ENCODE measurements around the gene TNFAIP8L2. TPM values are rescaled to one million over a fixed set of nuclear protein-coding genes. Genes with fewer than 3 reads are reported as not detected.

The TNFAIP8L2 gene
- total and polyA plus RNA-seq, 12 donors, result 1.4 to 19.9 (median 7.3) TPM

DNA sequence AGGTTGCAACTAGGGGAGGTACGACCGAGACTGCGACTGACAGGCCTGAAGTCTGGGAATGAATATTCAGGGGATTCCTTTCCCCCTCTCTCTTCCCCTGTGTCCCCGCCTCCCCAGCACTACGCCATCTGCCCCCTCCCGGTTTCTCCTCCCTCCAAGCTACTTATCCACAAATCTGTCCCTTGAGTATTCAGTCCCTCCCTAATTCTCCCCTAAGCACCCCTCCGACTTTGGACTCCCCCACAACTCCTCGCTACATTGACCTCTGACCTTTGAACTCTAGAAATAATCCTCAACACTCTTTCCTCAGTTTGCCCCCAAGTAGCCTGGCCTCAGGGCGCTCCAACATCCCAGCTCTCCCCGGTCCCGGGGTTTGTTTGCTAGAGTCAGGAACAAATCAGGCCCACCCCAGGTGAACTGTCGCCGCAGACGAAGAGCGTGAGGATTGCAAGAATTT, 8.9 kb downstream of the TNFAIP8L2 start:
- intact Hi-C loops (cut with DNase I), result no loop called here
- DNase-seq, result peak; percentile 49 to 80 (median 57)

DNA sequence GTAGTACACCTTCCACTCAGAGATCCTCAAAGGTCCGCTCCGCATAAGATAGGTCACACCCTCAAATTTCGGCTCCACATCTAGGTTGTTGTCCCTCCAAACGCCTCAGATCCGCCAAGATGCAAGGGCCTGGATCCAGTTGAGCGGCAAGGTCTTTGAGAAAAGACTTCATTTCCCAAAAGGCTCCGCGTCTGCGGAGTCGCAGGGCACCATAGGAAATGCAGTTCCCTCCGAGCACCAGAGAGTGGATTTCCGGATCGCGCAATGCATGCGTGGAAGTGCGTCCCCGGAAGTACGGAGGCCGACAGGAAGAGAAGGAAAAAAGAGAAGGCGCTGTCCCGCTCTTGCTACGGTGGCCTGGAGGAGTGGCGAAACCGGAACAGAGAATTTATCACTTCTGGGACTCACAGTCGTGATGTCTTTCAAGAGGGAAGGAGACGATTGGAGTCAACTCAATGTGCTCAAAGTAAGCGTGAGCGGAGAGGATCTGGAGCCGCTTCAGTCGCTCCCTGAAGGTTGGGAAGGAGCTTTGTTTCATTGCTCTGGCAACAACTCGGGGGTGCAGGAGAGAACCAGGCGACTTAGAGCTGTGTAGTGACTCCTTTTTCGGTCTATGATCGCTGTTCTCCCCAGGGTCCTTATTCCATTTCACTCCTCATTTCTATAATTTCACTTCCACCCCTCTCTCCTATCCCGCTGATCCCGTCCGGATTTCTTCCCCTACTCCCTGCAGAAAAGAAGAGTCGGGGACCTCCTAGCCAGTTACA, 9.5 kb downstream of the TNFAIP8L2 start, which contains the start of the genes LYSMD1 and SCNM1:
LYSMD1 (minus strand) TSS at position 165 of the 767 bp plus-strand sequence. CDS start 644 bp downstream, outside the sequence.
SCNM1 (plus strand) TSS at position 407 of the 767 bp plus-strand sequence; CDS start at position 416, 9 bp downstream.
- intact Hi-C loops (cut with DNase I), result no loop called here
- H3K27ac ChIP-seq, result peak within 1 kb of the TSS; percentile 58 to 89 (median 65)
- peaks cover 0 to 46% of the 10 kb centered on the region in 2 donors for H3K36me3 ChIP-seq (replicated peaks in 1 of 2)
- H3K9me3 ChIP-seq (replicated peaks in 1 of 3), result no peaks in the 10 kb centered on the region
- TF ChIP-seq, protein P1, sequence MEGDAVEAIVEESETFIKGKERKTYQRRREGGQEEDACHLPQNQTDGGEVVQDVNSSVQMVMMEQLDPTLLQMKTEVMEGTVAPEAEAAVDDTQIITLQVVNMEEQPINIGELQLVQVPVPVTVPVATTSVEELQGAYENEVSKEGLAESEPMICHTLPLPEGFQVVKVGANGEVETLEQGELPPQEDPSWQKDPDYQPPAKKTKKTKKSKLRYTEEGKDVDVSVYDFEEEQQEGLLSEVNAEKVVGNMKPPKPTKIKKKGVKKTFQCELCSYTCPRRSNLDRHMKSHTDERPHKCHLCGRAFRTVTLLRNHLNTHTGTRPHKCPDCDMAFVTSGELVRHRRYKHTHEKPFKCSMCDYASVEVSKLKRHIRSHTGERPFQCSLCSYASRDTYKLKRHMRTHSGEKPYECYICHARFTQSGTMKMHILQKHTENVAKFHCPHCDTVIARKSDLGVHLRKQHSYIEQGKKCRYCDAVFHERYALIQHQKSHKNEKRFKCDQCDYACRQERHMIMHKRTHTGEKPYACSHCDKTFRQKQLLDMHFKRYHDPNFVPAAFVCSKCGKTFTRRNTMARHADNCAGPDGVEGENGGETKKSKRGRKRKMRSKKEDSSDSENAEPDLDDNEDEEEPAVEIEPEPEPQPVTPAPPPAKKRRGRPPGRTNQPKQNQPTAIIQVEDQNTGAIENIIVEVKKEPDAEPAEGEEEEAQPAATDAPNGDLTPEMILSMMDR (IDR thresholded peaks at IDR 0.05), result peak in 5 of 6 experiments; percentile 14 to 45 (median 36)
- TF ChIP-seq POLR2A (IDR thresholded peaks at IDR 0.05), result peak in 1 of 2 donors; percentile 43
- peak; percentile 97 to 99 (median 98) for DNase-seq
- H3K4me3 ChIP-seq, result peak within 1 kb of the TSS; percentile 43 to 75 (median 69)
- WGBS, 4 donors, result 0 to 1% (median 0%) methylated on average over 32 to 38 of the region's 38 CpGs
- H3K4me1 ChIP-seq (replicated peaks in 1 of 2), result peaks cover 14 to 22% of the 10 kb centered on the region in 2 donors
- H3K27me3 ChIP-seq, result no peaks in the 10 kb centered on the region

More for the DNA sequence above, 8.9 kb downstream of the TNFAIP8L2 start:
- Histone ChIP-seq H3K27me3 (no peaks in the 10 kb centered on the region), H3K36me3 (replicated peaks in 1 of 2) (peaks cover 0 to 48% of the 10 kb centered on the region in 2 donors), H3K4me1 (replicated peaks in 1 of 2) (peaks cover 14 to 22% of the 10 kb centered on the region in 2 donors), H3K27ac (peak overlapping the region; percentile 58 to 89 (median 65)), H3K4me3 (peak overlapping the region; percentile 36 to 75 (median 56)), H3K9me3 (replicated peaks in 1 of 3) (no peaks in the 10 kb centered on the region)
- TF ChIP-seq, protein P1 (IDR thresholded peaks at IDR 0.05), result no peak
- no peak for TF ChIP-seq POLR2A (IDR thresholded peaks at IDR 0.05)
- 1 to 9% (median 7%) methylated on average over 9 to 15 of the region's 15 CpGs for WGBS, 4 donors

GRCh38 chr1:151166505-151166956, 10.1 kb downstream of the TNFAIP8L2 start:
- peak overlapping the region; percentile 20 to 75 (median 69) for H3K4me3 ChIP-seq
- H3K27me3 ChIP-seq, result no peaks in the 10 kb centered on the region
- H3K4me1 ChIP-seq (replicated peaks in 1 of 2), result peaks cover 14 to 22% of the 10 kb centered on the region in 2 donors
- peak in 2 of 7 donors; percentile 29 to 40 for DNase-seq
- H3K27ac ChIP-seq, result peak overlapping the region in 4 of 5 donors; percentile 45 to 83 (median 74)
- WGBS, 4 donors, result 2 to 5% (median 4%) methylated on average over 15 of the region's 15 CpGs
- intact Hi-C loops (cut with DNase I), result no loop called here
- no peak for TF ChIP-seq POLR2A (IDR thresholded peaks at IDR 0.05)
- TF ChIP-seq, protein P1 (IDR thresholded peaks at IDR 0.05), result no peak
- no peaks in the 10 kb centered on the region for H3K9me3 ChIP-seq (replicated peaks in 1 of 3)
- peaks cover 0 to 46% of the 10 kb centered on the region in 2 donors for H3K36me3 ChIP-seq (replicated peaks in 1 of 2)

DNA sequence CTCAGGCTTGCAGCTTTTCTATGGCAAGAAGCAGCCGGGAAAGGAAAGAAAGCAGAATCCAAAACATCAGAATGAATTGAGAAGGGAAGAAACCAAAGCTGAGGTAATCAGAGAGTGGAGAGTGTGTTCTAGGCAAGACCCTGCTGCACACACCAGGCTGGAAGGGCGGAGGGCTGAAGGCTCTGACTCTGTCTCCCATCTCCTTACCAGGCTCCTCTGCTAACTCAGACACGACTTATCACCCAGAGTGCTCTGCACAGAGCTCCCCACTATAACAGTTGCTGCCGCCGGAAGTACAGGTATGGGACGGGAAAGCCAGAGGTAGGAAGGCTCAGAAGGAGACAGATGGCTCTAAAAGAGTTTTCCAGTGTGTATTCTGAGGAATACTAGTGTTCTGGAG, 10.7 kb downstream of the TNFAIP8L2 start:
- intact Hi-C loops (cut with DNase I), result no loop called here
- H3K36me3 ChIP-seq (replicated peaks in 1 of 2), result peaks cover 0 to 40% of the 10 kb centered on the region in 2 donors
- no peaks in the 10 kb centered on the region for H3K27me3 ChIP-seq
- H3K27ac ChIP-seq, result no peak overlapping the region
- no peak for DNase-seq
- no peaks in the 10 kb centered on the region for H3K9me3 ChIP-seq (replicated peaks in 1 of 3)
- peak overlapping the region in 1 of 4 donors; percentile 75 for H3K4me3 ChIP-seq
- peaks cover 14 to 22% of the 10 kb centered on the region in 2 donors for H3K4me1 ChIP-seq (replicated peaks in 1 of 2)
- TF ChIP-seq POLR2A (IDR thresholded peaks at IDR 0.05), result no peak
- TF ChIP-seq, protein P1 (IDR thresholded peaks at IDR 0.05), result no peak
- WGBS, 4 donors, result 81 to 89% (median 85%) methylated on average over 6 of the region's 6 CpGs

All from adrenal gland (tissue), 12 donors.